HG03095 (cell line): ENCODE data around the gene DENND4B.
A peak's percentile ranks its signal among the peaks of the same experiment; 100 is the strongest.

ENCODE experiments used
- ATAC-seq: cut with Tn5 transposase; IDR thresholded peaks from one replicate; pipeline ENCODE4 v1.9.1; 2021; ENCODE audit warnings: moderate library complexity; ENCODE audit not compliant: unreplicated experiment

DENND4B gene

GRCh38 chr1:153951183-153951582 is 4.7 kb upstream of the DENND4B start:
- no peak for ATAC-seq

DNA sequence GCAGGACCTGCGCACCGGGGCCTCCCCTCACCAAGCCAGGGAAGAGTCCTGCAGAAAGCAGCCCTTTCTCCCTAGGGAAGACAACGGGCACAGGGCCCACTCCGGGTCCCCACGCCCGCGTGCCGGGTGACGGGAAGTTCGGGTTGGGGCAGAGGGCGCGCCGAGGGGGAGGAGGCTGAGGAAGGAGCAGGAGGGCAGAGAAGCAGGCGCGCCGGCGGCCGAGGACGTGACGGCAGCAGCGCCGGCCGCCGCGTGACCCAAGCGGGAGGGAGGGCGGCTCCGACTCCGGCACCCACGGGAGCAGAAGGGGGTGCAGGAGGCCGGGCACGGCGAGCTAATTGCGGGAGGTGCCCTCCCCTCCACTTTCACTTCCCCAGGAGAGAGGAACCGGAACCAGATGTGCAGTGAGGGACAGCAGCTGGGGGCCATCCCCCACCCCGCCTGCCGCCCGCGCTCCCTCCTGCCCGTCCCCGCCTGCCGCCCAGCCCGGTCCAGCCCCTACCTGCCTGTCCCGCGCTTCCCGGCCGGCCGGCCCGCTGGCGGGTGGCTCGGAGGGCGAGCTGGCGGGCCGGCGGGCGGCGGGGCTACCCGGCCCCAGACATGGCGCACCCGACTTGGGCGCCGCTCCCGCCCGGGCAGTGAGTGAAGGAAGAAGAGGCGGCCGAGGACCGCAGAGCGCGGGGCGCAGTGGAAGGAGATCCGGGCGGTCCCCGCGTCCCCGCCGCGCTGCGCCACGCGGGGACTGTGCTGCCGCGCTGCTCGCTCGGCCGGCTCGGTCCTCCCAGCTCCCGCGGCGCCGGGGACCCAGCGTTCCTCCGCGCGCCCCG is 510 bp downstream of the DENND4B start:
- peak; percentile 53 for ATAC-seq

DNA sequence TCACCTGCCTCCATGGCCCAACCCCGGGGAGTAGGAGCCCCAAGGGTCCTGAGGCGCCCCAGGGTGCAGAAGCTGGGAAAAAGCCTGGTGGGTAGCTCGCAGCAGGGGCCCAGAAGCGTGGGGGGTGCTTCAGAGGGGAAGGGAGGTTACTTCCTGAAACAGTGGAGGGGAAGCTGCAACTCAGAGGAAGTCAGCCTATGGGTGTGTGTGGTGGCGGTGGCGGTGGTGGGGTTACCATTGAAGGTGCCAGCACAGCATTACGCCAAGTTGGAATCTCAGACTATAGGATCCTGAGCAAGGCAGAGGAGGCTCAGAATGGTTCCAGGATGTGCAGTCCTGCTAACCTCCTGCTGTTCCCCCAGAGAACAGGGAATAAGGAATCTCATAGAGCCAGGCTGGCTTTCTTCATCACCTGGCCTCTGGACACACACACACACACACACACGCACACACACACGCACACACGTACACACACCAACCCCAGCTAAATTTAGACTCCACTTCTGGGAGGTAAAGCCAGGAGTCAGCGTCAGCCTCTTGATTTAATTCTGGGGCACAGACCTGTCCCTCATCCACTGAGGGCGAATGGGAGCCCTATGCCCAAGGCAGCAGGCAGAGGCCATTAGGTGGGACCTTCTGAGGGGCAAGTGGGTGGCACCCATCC is 1.3 kb downstream of the DENND4B start:
- ATAC-seq = no peak

DNA sequence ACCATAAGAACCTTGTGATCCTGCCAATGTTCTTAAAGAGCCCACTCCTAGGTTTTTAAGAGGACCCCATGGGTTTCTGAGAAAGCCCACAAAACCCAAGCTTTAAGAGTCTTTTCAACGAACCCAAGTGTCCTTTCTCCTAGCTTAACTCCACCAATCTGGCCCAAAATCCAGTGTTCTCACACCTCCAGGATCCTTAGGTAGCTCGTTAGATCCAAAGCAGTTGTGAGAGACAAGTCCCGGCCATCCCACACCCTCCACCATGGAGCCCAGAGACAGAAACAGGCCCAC is 1.7 kb downstream of the DENND4B start:
- no peak for ATAC-seq

GRCh38 chr1:153944005-153944826 is 2.3 kb downstream of the DENND4B start:
- ATAC-seq = no peak

GRCh38 chr1:153942766-153943549 is 3.6 kb downstream of the DENND4B start:
- no peak for ATAC-seq

DNA sequence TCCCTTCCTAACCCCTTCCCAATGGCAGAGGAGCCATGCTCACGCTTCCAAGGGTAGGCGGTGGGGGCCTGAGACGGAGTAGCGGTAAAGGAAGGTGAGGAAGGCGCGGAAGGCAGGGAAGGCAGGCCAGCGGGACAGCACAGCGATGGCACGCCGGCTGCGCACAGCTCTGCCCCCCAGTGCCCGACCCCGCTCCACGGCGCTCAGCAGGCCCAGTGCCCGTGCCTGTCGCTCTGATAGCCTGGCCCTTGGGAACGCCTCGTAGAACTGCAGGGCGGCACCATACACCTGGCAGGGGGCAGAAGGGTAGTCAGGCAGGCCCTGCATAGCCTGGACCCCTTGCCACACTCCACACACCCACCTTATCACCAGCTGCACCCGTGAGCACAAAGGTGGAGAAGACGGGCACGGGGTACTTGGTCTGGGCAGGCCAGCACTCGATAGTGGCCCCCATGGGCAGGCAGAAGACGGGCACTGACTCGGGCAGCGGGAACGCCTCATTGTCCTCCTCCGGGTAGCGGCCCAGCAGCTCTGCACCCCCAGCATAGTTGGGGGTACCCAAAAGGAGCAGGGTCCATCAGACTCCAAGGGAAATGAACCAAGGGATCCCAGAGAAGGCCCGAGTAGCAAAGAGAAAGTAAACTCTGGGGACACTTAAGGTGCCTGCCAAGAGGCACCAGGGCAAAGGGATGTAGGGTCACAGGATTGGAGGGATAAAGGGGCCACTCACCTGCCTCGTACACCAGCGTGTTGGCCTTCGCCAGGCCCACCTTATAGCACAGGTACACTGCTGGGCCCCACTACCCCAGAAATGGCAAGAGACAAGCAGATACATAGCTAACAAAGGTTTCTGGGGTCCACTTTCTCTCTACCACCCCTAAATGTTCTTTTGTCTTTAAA is 4.4 kb downstream of the DENND4B start:
- ATAC-seq = no peak

DNA sequence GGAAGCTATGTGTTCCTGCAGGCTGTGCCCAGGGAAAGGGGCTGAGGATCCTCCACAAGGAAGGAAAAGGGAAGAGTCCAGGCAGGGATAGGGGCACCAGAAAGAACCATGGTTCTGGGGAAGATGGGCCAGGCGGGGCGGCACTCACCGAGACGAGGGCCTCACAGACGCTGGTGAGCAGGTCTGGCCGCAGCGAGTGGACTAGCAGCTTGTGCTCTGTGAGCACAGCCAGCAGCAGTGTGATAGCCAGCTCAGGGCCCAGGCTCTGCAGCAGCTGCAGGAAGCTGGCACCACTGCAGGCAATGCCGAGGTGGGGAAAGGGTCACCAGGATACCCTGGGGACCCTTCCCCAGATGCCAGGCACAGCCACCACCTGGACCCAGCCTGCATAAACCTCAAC is 5.8 kb downstream of the DENND4B start:
- no peak for ATAC-seq

- no peak for ATAC-seq
These were observed 7.0 kb downstream of the DENND4B start for GRCh38 chr1:153939476-153939875.

DNA sequence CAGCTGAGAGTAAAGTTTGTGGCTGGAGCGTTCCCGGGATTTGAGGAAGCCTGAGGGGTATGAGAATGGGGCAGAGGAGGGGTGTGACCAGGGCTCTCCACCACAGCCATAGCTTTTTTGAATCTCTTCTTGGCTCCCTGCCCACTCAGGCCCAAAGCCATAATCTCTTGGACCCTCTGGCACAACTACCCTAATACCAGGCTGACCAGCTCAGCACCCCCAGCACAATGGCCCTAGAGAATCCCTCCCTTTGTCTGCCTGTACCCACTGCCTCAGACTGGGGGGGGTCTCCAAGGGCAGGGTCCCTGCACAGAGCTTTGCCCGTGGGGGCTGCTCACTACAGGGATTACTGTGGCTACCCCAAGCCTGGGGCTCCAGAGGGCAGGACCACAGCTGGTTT is 7.5 kb downstream of the DENND4B start:
- ATAC-seq = no peak

GRCh38 chr1:153937331-153937730 is 9.2 kb downstream of the DENND4B start:
- no peak for ATAC-seq

GRCh38 chr1:153936011-153936802 is 10.3 kb downstream of the DENND4B start:
- ATAC-seq = no peak

DNA sequence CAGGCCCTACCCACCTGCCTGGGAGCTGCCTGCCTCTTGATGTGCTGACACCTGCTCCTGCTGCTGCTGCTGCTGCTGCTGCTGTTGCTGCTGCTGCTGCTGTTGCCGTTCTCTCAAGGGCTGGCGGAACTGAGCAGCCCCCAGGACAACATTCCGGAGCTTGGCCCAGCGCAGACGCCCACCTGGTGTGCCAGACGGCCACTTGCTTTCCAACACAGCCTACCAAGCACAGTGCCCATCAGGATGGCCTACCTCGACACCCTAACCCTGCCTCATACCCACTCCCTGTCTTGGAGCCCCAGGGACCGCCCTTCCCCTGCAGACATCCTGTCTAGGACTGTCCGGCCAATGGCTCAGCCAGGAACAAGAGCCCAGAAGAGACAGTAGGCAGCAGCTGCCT is 11.8 kb downstream of the DENND4B start:
- ATAC-seq = no peak

GRCh38 chr1:153933955-153934354 is 12.6 kb downstream of the DENND4B start:
- ATAC-seq = no peak

GRCh38 chr1:153933430-153933829 is 13.1 kb downstream of the DENND4B start:
- no peak for ATAC-seq

DNA sequence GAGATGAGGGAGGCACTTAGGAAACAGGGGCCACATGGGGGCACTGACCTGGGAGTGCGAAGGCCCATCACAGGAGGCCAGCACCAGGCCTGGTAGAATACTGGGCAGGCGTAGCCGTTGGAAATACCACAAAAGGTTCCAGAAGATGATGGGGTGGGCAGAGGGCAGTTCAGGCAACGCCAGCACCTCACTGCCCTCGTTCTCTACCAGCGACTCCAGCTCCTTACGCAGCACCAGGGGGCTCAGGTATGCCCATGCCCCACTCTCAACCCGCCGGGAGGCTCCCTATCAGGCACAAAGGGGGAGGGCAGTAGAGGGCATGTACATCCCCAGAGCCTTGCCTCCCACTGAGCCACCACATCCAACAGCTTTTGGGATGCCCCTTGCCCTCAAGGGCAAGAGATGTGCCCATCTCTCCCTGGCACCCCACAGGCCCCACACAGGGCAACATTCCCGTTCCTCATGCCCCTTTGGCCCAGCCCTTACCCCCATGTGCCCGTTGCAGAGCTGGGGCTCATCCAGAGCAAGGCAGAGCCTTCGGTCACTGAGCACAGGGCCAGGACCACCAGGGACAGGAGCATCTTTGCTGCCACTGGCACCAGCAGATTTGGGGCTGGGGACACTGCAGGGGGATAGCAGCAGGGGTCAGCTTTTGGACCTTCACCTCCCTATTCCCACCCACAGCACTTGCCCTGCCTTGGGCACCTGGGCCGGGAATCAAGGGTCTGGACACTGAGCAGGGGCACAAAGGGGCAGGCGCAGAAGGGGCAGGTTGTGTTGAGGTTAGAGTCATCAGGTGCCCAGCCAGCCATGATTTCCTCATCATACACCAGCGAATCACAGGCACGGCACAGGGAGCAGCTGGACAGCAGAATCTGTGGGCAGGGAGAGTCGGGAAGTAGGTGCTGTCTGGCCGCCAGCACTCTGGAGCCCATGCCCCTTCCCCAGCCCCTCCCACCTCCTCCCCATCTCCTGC is 14.1 kb downstream of the DENND4B start:
- ATAC-seq = no peak

GRCh38 chr1:153929981-153930948 is 16.3 kb downstream of the DENND4B start:
- no peak for ATAC-seq
